GM21576 (cell line): ENCODE data around the gene FAM193A.
"Not testable (repeated sequence)": the region's sequence is repeated elsewhere in the genome, so short reads cannot be mapped to it uniquely, and the experiment has no call there.

Experiments used
- ATAC-seq: cut with Tn5 transposase; IDR thresholded peaks from one replicate; pipeline ENCODE4 v1.9.1; 2021; ENCODE audit warnings: mild to moderate bottlenecking, moderate library complexity; ENCODE audit not compliant: unreplicated experiment

The FAM193A gene

DNA sequence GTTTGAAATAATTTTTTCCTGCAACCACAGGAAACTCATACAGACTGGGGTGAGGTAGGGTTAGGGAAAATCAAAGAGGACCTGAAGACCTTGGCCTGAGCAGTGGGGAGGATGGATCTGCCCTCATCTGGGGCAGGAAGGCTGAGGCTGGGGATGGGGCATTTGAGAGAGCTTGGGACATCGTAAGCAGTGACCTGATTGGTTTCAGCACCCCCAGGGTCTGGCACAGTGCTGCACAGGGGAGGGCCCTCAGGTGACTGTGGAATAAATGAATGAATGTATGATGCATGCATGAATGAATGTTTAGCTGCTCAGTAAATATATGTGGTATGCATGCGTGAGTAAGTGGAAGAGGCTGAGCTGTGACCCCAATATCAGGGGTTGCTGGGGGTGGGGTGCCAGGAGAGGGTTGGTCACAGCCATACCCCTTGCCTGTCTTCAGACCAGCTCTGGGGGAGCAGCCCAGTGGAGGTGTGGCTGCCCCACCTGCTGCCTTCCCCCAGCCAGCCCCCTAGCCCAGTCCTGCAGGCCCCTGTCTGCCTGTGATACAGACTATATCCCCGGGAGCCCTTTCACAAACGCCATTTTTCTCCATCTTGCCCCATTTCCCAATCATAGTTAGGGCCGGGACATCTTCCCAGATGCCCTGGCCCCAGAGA is 230.7 kb downstream of the FAM193A start:
- ATAC-seq = no peak

DNA sequence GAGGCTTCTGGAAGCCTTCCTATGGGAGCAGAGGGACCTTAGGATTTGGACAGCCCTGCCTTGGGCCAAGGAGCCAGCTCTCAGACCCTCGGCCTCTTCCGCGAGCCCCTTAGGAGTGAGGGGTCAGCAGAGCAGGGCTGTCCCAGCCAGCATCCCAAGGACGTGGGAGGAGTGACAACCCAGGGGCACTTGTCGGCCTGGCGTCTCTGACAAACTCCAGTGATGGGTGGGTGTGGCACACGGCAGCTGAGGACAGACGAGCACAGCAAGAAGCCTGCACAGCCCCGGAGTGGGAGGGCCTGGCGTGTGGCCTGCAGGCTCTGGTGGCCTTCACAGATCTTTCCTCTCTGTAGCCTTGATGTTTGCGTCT is 231.2 kb downstream of the FAM193A start:
- ATAC-seq = no peak

DNA sequence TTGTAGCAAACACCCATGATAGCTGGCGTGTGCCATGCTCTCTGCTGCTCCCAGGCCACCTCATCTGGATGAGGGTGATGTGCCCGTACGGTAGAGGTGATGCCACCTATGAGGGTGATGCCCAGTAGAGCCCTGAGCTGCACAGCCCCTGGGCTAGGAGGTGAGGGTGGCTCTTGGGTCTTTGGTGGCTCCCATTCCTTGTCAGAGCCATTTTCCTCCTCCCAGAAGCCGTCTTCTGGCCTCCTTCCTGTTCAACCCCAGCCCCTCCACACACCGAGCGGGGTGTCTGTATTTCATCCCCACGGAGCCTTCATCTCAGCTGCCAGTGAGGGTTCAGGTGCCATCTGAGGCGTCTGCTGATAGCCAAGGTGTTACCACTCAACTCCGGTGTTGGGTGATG is 231.7 kb downstream of the FAM193A start:
- no peak for ATAC-seq

DNA sequence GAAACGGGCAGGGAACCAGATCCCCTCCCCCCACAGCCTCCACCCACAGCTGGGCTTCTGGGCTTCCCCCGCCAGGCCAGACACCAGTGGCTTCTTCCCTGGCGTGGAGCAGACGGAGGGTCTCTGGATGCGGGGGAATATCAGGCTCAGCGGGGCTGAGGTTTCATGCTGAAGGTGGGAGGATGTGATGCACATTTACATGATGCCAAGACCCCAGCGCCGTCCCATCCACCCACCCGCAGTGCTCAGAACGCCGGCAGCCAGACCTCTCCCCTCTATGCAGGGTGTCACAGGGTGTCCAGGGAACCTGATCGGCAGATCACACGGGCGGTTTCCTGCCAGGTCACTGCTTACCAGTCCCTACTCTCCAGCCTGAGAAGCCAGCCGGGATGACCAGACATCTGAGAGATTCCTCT is 232.5 kb downstream of the FAM193A start:
- no peak for ATAC-seq

- no peak for ATAC-seq
Measured at GRCh38 chr4:2771264-2771663, 234.8 kb downstream of the FAM193A start.

- not testable (repeated sequence) for ATAC-seq
Measured at GRCh38 chr4:2780643-2781042, 244.2 kb downstream of the FAM193A start.

DNA sequence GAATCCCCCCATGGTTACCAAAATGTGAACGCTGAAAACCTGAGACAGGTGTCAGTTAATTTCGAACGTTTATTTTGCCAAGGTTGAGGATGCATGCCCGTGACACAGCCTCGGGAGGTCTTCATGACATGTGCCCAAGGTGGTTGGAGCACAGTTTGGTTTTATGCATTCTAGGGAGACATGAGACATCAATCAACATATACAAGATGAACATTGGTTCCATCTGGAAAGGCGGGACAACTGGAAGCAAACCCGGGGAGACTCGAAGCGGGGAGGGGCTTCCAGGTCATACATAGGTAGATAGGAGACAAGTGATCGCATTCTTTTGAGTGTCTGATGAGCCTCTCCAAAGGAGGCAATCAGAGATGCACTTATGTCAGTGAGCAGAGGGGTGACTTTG is 245.5 kb downstream of the FAM193A start:
- ATAC-seq = no peak
